ENCODE results near the gene POLA2. TPM values are rescaled to one million over a fixed set of nuclear protein-coding genes. Genes with fewer than 3 reads are reported as not detected.

POLA2 gene
- total RNA-seq, 1 donor from 2014 or later = 43.4 TPM

GRCh38 chr11:65321828-65322485 is 60.2 kb downstream of the POLA2 start:
- TF ChIP-seq, protein P1, sequence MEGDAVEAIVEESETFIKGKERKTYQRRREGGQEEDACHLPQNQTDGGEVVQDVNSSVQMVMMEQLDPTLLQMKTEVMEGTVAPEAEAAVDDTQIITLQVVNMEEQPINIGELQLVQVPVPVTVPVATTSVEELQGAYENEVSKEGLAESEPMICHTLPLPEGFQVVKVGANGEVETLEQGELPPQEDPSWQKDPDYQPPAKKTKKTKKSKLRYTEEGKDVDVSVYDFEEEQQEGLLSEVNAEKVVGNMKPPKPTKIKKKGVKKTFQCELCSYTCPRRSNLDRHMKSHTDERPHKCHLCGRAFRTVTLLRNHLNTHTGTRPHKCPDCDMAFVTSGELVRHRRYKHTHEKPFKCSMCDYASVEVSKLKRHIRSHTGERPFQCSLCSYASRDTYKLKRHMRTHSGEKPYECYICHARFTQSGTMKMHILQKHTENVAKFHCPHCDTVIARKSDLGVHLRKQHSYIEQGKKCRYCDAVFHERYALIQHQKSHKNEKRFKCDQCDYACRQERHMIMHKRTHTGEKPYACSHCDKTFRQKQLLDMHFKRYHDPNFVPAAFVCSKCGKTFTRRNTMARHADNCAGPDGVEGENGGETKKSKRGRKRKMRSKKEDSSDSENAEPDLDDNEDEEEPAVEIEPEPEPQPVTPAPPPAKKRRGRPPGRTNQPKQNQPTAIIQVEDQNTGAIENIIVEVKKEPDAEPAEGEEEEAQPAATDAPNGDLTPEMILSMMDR (IDR thresholded peaks at IDR 0.05) = no peak
- Mint-ChIP-seq H3K36me3 (ENCODE audit: low read depth) (no peaks in the 10 kb centered on the region), H3K27me3 (no peaks in the 10 kb centered on the region), H3K9me3 (no peaks in the 10 kb centered on the region), H3K27ac (no peak overlapping the region), H3K4me1 (no peaks in the 10 kb centered on the region), H3K4me3 (no peak overlapping the region)
- CTCF ChIA-PET = interaction anchor here (0.6 kb wide), 1 partner anchor 107 kb away, joined by 4 read pairs; no protein-coding TSS in a partner anchor
- DNase-seq (no peak), ATAC-seq (ENCODE audit: low read depth) (no peak)
- POLR2A ChIA-PET = interaction anchor here (0.6 kb wide), 1 partner anchor 28 kb away, joined by 4 read pairs; no protein-coding TSS in a partner anchor
- intact Hi-C loops (cut with micrococcal nuclease) = no loop called here

DNA sequence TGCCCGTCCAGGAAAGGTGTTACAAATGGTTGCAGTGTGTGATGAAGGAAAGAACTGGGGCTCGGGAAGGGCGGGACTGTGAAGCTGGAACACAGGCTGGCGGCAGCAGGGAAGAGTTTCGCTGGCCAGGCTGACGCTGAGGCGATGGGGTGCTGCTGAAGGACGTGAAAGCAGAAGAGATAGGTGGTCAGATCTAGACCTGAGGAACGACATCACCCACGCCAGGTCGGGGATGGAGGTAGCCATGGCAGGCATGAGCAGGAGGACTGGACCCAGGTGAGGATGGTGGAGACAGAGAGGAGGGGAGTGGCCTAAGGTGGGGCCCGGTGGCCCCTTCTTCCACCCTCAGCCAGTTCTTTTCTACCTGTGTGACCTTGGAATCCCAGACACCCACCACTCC is 62.1 kb downstream of the POLA2 start:
- no peak for ATAC-seq (ENCODE audit: low read depth)
- Mint-ChIP-seq H3K9me3 (no peaks in the 10 kb centered on the region), H3K4me3 (no peak overlapping the region), H3K4me1 (peaks cover 3% of the 10 kb centered on the region), H3K27me3 (no peaks in the 10 kb centered on the region), H3K36me3 (ENCODE audit: low read depth) (no peaks in the 10 kb centered on the region), H3K27ac (no peak overlapping the region)
- no peak for DNase-seq
- ChIA-PET POLR2A (no interaction called here), CTCF (interaction anchor here (1.2 kb wide), 1 partner anchor 51 kb away, joined by 3 read pairs; no protein-coding TSS in a partner anchor)
- intact Hi-C loops (cut with micrococcal nuclease) = no loop called here
- TF ChIP-seq, protein P1 (IDR thresholded peaks at IDR 0.05) = no peak

GRCh38 chr11:65325435-65325834 is 63.7 kb downstream of the POLA2 start:
- TF ChIP-seq, protein P1 (IDR thresholded peaks at IDR 0.05) = no peak
- intact Hi-C loops (cut with micrococcal nuclease) = no loop called here
- ChIA-PET POLR2A (interaction anchor here (0.5 kb wide), 1 partner anchor 107 kb away, joined by 4 read pairs; no protein-coding TSS in a partner anchor), CTCF (interaction anchor here (10.1 kb wide), 1 partner anchor 11 kb away, joined by 110 read pairs; the partner anchor contains the start of gene CDC42EP2)
- H3K9me3 Mint-ChIP-seq = no peaks in the 10 kb centered on the region
- H3K27me3 Mint-ChIP-seq = no peaks in the 10 kb centered on the region
- H3K4me3 Mint-ChIP-seq = no peak overlapping the region
- ATAC-seq (ENCODE audit: low read depth) = no peak
- no peak for DNase-seq
- H3K27ac Mint-ChIP-seq = no peak overlapping the region
- peaks cover 13% of the 10 kb centered on the region for H3K4me1 Mint-ChIP-seq
- no peaks in the 10 kb centered on the region for H3K36me3 Mint-ChIP-seq (ENCODE audit: low read depth)

DNA sequence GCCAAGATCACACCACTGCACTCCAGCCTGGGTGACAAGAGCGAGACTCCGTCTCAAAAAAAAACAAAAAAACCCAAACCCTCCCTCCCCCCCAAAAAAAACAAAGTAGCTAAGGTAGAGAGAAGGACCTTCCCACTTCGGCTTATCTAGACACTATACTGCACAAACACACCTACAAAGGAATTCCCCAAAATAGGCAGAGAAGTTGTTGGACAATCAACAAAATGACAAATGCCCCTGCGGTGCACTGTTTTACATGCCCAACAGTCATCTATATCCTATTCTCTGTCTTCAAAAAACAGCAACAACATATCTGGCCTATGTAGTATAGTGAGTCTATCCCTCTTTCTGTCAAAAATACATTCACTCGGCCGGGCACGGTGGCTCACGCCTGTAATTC is 65.3 kb downstream of the POLA2 start:
- no peak for ATAC-seq (ENCODE audit: low read depth)
- DNase-seq = no peak
- ChIA-PET CTCF (interaction anchor here (10.1 kb wide), 1 partner anchor 13 kb away, joined by 110 read pairs; the partner anchor contains the start of gene CDC42EP2), POLR2A (no interaction called here)
- TF ChIP-seq, protein P1 (IDR thresholded peaks at IDR 0.05) = no peak
- Mint-ChIP-seq H3K9me3 (no peaks in the 10 kb centered on the region), H3K4me3 (no peak overlapping the region), H3K4me1 (peaks cover 13% of the 10 kb centered on the region), H3K27me3 (no peaks in the 10 kb centered on the region), H3K27ac (no peak overlapping the region), H3K36me3 (ENCODE audit: low read depth) (no peaks in the 10 kb centered on the region)
- intact Hi-C loops (cut with micrococcal nuclease) = no loop called here

DNA sequence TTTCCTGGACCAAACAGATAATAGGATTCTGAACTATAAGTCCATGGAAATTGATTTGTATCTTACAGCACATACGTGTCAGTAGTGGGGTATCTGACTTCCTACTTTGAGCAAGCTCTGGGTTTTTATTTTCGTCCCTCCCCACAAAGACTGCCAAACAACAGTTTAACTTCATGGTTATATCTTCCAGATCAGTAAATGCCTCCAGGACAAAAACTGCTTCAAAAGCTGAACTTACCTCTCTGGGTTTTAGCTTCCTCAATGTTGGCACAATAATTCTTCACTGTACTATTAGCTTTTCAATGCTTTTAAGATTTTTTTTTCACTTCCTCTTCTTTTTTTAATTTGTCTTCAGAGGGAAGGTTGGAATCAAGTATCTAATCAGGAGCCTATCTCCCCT is 67.7 kb downstream of the POLA2 start:
- CTCF ChIA-PET = interaction anchor here (0.7 to 10.1 kb wide), 23 partner anchors 8 to 480 kb away, joined by 3 to 110 read pairs (median 4); partner anchors contain the start of genes CDC42EP2 and POLA2
- Mint-ChIP-seq H3K4me3 (peak overlapping the region; percentile 78), H3K36me3 (ENCODE audit: low read depth) (peaks cover 5% of the 10 kb centered on the region), H3K27ac (peak overlapping the region; percentile 96), H3K4me1 (peaks cover 19% of the 10 kb centered on the region), H3K9me3 (no peaks in the 10 kb centered on the region), H3K27me3 (no peaks in the 10 kb centered on the region)
- TF ChIP-seq, protein P1 (IDR thresholded peaks at IDR 0.05) = no peak
- intact Hi-C loops (cut with micrococcal nuclease) = no loop called here
- POLR2A ChIA-PET = interaction anchor here (0.5 to 2.7 kb wide), 27 partner anchors 12 to 464 kb away, joined by 3 to 16 read pairs (median 4); partner anchors contain the start of genes CDC42EP2, FAU, MALAT1 and MRPL49
- peak; percentile 6 for ATAC-seq (ENCODE audit: low read depth)
- DNase-seq = no peak

All from activated B cell treated with CpG ODN at 0.5 μM for 24 hours (primary cell).